Activated CD4-positive, alpha-beta T cell treated with anti-CD3 and anti-CD28 coated beads, Interleukin-2, amount 50 U/mL, for 1 hour (primary cell): ENCODE data around the gene GATB.
A peak's percentile ranks its signal among the peaks of the same experiment; 100 is the strongest.

ENCODE experiments used
- DNase-seq: peaks from one replicate; pipeline ENCODE4 v3.0.0-alpha.2; 2020

The GATB gene, protein sequence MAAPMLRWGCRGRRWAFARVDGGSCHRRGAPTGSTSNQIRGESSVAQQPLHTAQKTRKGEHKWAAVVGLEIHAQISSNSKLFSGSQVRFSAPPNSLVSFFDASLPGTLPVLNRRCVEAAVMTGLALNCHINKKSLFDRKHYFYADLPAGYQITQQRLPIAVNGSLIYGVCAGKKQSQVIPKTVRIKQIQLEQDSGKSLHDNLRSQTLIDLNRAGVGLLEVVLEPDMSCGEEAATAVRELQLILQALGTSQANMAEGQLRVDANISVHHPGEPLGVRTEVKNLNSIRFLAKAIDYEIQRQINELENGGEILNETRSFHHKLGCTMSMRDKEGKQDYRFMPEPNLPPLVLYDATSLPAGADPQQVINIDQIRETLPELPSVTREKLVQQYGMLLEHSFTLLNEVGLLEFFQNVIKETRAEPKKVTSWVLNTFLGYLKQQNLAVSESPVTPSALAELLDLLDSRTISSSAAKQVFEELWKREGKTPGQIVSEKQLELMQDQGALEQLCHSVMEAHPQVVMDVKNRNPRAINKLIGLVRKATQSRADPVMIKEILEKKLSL

DNA sequence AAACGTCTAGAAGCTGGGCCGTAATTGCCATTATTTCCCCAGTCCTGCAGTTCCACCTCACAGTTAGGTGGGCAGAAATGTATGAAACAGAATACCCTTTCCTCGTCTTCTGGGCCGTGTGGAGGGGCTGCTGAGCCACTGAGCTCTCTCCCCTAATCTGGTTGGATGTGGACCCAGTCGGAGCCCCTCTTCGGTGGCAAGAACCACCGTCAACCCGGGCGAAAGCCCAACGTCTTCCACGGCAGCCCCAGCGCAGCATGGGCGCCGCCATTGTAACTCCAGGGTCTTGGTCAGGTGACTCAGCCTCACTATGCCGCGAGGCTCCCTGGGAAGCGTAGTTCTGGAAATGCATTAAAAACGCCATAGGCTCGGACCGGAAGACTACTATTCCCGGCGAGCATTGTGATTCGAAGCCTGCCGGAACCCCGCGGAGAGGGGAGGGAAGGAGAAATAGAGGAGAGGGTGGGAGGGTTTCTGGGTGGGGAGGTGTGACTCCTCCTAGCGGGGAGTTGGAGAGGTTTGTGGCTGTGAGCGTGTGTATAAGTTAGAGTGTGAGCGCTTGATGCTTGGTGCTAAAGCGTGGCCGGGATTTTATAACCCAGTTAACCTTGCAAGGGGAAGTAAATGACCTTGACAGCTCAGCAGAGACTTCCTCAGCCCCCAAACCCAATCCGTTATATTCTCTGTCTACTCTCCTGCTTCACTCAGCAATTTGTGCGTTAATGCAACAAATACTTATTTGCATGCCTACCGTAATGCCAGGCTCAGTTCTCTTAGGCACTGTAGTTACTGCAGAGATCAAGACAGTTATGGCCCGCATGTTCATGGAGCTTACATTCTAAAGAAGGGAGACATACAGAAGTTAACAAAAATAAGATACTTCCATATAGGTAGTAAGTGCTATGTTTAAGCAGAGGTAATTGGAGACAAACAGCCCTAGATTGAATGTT, at the start of gene GATB:
GATB (minus strand) TSS at position 296 of the 950 bp plus-strand sequence; CDS start at position 271, 25 bp downstream.
- DNase-seq = peak; percentile 88

DNA sequence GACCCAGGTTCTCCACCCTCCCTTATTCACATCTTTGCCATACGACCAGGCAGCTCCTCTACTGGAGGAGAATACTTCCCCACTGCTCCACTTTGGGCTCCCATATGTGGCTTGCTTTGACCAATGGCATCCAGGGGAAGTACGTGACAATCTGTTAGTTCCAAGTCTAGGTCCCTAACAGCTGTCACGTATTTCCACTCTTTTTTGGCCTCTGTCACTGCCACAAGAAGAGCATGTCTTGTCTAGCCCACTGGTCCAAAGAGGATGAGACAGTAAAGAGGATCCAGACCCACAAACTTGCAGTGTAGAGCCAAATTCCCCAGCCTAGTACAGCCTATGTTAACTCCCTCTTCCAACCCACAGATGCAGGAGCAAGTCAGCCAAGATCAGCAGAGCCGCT, 49.7 kb upstream of the GATB start:
- no peak for DNase-seq

DNA sequence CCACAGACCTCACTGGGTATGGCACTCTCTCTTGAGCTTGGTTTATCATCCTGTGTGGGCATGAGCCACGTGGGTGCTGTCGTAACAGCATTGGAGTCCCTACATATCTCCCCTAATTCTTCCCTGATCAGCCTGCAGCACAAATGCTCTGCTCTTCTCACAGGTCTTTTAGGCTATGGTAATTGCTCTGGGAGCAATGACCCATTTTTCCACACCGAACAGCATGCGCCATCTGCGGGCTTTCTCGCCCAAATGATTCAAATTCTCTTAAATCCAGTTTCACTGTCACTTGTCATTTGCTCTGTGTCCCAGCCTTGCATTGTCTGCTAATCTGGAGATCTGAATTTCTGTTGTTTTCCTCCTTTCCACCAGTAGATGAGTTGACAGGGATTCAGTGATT, 48.9 kb upstream of the GATB start:
- no peak for DNase-seq

DNA sequence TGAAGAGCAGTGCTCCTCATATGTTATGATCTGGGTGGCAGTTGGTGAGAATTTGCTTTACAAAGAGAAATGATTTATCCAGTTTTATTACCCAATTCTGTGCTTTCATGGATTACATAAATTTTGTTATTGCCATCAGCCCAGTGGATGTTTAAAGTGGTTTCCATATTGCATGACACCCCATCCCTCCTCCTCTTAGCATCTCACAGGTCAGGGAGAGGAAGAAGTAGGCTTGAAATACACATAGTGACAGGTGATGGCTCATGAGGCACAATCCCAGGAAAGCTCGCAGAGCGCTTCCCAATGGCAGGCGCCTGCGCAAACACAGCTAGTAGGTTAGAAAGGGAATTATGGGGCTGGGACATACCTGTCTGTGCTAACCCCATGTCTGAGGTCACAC, 47.7 kb upstream of the GATB start:
- DNase-seq = no peak

DNA sequence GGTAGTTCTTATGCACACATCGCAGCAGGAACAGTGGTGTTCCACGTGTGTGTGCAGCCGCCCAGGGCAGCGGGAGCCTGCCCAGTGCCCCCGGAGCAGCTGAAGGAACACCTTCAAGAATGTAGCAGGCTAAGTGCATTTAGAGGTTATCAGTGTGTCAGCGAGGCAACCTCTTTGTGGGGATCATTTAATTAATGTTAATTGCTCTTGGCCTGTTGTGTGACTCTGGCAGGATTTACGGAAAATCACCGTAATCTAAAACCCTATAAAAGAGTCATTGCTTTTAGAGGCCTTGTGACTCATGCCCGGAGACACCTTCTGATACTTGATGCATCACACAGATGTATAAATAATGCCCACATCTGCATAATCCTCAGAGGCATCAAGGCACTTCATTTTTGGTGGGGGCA, 47.3 kb upstream of the GATB start:
- no peak for DNase-seq

DNA sequence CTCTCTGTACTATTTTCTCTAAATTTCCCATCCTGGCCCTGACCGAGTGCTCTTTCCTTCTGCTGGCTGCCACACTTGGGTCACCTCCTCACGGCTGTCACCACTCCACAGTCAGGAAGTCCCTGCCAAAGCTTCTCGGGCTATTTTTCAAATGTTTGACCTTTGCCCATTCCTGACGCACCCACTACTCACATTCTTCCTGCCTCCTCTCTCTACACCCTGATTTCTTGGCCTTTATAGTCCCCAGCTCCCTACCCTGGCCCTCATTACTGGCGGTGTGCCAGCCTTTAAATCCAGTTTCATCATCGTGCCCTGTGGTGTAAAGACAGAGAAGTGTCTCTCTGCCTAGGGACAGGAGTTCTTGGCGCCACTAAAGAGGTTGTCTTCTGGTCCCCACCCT, 46.4 kb upstream of the GATB start:
- DNase-seq = no peak

DNA sequence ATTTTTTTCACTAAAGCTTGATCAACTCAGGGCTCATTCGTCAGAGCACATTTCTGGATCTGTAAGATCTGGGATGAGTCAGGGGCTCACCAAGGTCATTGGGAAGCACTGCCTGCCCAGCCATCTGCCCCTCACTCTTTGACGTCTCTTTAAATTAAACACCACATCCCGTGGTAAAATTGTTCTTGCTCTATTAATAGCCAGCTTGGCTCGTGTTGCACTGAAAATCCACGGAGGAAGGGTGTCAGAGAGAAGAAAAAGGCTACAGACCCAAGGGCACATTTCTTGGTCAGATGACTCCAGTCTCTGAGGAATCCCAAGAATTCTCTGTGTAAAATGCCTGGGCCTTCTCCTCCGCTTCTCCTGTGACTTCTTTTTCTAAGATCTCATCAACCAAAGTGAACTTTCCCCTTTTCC, 45.7 kb upstream of the GATB start:
- no peak for DNase-seq

DNA sequence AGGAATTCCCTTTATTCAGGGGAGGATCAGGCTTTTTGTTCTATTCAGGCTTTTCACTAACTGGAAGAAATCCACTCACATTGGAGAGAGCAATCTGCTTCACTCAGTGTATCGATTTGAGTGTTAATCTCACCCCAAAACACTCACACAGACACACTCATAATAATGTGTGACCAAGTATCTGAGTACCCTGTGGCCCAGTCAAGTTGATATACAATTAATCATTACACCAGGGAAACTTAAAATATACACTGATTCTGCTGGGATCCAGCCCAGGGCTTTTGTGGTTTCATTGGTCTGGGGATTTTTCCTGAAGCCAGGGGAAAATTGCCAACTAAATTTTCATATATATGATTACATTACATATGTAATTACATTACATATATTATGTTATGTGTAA, 44.0 kb upstream of the GATB start:
- no peak for DNase-seq

DNA sequence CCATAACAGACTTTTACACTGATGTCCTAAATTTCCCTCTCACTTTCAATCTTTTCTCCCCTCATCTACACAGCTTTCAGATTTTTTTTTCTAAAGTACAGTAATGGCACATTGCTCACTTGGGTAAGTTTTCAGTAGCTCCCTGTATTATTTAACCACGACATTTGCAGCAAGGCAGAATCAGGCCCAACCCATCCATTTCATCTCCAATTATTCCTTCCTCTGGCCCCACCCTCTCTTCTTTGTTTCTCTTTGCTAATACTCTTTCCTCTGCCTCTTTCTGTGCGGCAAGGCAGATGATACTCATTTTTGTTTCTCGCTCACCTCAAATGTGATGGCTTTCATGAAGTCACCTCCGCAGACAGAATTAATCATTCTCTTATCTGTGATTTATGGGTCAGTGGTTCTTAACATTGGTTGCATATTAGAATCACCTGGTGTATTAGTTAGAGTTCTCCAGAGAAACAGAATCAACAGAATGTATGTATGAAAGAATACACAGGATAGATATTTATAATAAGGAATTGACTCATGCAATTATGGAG, 43.4 kb upstream of the GATB start:
- DNase-seq = no peak

DNA sequence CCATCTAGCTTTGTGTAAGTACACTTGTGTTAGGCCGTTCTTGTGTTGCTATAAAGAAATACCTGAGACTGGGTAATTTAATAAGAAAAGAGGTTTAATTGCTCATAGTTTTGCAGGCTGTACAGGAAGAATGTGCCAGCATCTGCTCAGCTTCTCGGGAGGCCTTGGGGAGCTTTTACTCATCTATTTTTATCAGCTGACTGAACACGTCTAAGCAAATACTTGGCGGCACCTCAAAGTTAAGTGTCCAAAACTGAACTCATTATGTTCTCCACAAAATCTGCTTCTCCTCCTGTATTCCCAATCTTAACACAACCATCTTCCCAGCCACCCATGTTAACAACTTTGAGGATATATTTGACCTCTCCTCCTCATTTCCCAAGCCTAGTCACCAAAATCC, 42.4 kb upstream of the GATB start:
- DNase-seq = no peak

DNA sequence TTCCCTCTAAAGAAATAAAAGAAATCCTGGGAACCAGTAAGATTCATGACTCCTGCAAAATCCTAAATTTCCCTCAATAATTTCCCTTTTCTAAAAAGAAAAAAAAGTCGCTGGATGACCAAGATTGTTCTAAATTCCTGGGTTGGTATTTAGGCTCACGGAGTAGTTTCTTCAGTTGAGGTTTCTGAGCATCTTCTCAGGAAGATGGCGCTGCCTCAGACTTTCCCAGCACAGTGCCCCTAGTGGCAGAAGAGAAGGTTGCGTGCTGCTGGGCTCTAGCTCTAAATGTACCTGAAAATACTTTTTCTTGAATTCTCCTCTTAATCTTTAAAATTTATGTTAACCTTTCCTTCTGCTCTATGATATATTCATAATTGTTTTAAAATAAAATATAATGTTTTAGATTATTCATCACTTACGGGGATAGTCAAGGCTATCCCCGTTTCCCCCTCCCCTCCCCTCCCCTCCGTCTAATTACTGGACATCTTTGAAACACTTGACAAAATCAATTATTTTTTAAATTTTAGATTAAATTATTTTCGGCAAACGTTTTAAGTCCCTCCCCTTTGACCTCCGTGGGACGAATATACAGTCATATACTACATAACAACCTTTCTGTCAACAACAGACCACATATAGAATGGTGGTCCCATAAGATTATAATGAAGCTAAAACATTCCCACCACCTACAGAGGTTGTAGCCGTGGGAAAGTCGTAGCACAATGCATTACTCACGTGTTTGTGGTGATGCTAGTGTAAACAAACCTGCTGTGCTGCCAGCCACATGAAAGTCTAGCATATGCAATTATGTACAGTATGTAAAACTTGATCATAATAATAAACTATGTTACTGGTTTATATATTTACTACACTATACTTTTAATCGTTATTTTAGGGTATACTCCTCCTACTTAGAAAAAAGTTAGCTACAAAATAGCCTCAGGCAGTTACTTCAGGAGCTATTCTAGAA, 41.0 kb upstream of the GATB start:
- DNase-seq = peak; percentile 61

DNA sequence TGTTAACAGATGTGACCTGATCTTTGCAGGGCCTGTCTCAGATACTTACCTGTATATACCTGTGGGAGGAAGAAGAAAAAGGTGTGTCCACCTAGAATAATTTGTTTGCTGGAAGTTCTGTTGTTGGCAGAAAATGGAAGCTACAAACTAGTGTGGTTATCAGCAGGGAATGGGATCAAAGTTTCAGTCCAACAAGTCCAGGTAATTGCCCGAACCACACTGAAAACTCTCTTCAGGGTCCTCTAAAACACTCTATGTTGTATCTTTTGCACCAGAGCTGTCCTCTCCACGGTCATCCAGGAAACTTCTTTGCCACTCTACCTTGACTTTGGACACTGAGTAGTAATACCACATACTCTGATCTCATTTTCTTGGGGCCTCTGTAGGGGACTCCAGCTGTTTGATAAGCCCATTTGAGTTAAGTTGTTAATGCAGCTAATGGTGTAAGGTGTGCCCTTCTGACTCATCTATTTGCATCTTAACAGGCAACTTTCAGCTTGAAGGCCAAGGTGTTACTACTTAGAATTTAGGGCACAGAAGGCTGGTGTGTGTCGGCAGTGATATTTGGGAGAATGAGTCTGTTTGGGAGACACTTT, 38.7 kb upstream of the GATB start:
- DNase-seq = no peak

DNA sequence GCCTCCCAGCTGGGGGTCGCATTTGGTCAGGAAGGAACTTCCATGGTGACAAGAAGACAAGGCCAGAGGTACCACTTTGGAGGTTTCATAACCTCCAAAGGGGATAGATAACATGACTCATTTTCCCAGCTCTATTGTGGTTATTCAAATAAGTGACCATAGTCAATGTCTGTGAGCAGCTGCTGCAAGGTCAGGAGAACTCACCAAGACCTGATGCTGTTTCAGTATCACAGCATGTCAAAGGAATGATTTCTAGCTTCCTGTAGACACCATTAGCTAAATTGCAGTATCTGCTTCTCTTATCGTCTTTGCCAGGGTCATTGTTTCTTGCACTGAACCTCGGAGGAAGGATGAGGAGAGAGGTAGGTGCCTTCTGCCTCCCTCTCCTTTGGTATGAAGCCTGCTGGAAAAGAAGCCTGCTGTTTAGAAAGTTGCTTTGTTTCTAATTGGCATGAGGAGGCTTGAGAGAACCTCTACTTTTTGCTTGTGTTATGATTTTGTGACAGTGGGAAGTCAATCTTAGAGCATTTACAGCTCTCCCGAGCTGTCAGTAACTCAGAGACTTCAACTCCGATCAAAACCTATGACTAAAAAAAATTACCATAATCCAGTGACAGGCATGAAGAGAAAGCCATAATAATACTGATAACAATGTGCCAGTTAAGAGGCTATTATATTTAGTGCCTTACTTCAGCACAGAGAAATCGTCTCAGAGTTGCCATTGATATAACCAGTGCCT, 38.0 kb upstream of the GATB start:
- DNase-seq = no peak

DNA sequence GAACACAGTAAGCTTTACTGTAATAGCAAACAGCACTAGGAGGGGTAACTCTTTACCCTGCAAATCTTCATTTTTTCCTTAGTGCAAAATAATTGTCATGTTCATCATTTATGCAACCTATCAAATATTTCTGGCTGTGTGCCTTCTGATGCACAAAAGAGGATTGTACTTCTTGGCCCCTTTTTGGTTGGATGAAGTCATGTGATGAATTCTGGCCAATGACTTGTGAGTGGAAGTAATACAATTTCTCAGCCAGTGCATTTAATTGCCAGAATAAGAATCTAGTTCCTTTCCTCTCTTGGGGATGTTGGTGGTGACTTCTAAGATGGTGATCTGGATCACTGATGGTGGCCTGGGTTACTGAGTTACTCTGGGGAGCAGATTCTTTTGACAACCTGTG, 37.0 kb upstream of the GATB start:
- DNase-seq = no peak

DNA sequence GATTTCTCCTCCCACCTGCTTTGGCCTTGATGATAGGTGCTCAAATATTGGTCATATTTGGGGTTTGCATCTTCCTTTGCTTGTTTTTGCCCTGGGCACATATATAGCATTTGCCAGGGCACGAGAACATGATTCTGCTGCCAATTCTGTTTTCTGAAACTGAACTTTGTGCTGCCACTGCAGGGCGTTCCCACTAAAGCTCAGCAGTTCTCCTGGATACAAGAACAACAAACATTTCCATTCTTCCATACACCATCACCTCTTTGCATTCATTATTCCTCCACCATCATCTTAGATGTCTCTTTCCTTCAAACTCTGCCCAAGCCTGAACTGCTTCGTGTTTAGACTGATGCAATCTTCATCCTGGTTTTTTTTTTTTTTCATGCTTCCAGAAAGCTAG, 36.3 kb upstream of the GATB start:
- no peak for DNase-seq

DNA sequence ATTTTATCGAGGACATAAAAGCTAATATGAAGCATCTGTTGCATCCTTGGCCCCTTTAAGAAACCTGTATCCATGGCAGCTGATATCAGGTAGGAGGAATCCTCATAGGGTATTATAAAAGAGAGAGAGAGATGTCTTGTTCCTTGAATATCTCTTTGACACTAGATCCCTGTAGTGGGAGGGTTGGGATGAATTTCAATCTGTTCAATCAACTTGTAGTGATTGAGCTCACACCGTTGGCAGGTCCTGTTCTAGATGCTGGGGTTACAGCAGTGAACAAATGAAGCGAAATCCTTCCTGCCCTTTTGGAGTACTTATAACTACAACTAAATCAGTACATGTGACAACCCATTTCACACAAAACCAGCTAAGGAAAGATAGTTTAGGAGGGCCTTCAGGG, 35.3 kb upstream of the GATB start:
- DNase-seq = no peak

DNA sequence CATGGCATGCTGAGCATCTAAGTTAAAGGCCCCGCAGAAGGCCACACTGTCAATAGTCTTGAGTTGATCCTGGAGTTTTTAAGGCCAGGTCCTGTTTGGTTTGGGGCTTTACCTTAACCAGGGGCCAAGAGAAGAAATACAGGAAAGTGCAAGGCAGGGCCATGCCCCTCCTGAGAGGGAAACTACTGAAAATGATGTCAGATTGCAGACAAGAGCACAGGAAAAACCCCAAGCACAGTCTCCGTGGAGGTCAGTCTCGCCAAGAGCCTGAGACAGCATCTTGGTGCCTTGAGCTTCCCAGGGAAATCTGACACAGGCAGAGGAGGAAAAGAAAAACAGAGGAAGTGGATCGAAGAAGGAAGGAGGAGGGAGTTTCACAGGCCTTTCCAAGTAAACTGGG, 32.2 kb upstream of the GATB start:
- DNase-seq = no peak

DNA sequence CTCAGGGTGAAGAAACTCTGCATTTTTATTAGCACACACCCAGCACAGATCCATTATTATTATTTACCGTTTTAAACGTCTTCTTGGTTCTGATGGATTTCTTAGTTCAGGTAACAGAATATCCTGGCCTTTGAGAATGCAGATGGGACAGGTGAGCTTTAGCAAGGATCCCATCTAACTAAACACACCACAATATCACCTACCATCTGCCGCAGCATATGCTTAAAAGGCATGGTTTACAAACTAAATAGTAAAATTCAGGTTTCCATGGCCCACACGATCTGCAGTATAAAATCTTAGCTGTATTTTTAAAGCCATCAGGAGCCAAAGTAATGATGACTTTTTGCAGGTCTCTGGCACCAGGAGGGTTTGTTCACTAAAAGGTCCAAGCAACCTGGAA, 31.7 kb upstream of the GATB start:
- no peak for DNase-seq

DNA sequence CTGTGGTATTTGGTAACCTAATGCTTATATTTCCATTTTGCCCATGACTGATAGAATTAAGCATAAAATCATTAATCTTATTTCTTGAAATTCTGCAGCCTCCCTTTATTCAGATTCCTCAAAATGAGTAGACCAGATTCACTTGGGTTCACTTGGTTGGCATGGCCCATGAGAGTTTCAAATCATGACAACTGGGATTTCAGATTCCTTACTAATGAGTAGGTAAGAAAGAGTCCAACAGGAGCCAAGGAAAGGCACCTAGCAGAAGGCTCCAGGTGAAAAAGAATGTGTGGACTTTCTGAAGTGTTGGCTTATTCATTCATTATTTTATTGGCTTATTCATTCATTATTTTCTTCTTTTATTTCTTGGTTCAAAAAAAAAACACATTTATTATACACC, 27.2 kb upstream of the GATB start:
- DNase-seq = no peak

DNA sequence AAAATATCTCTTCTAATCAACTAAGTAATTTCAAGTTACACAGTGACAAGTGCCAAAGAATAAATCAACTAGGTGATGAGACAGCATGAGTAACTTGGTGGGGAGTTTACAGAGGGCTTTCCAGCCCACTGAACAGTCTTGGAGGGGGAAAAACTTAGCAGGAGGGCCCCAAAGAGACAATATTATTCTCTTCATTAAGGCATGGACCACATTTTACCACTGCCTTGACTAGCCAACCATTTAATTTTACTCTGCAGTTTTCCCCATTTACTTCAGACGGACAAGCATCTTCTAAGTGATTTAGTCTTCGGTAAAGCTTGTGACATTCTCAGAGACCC, 25.3 kb upstream of the GATB start:
- no peak for DNase-seq

DNA sequence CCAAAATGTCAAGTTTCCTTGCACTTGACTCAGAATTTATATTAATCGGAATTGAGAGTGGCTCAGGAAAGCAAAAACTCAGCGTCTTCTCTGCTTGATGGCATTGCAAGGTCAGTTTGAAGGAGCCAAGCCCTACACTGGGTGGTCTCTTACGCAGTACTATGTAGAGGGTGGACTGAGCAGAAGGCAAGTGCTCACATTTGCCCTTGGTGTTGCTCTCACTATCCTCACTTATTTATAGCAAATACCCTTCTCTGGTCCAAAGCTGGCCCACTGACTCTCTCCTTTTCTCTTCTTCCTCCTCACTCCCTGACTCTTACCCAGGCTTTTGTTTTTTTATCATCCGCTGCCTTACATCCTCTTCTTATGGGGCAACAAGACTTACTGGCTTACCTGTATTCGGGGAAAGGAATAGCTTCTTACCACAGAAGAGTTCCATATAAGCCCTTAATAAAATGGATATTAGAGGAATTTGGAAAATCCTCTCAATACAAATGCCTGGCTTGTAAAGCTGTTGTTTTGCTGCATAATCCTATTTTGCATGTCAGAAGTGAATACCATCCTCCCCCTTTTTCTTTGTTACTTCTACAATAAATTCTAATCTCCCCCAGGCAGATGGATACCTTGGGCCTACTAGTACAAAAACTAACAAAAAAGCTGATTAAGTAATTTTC, 24.8 kb upstream of the GATB start:
- DNase-seq = no peak
